NOMO-1 treated with dmso at 0.1 percent for 144 hours (cell line): ENCODE data around the gene SLC22A1.
"Not testable (repeated sequence)": the region's sequence is repeated elsewhere in the genome, so short reads cannot be mapped to it uniquely, and the experiment has no call there.

Experiments used
- DNase-seq: peaks from one replicate; lab custom pipeline; 2025; ENCODE audit not compliant: unreplicated experiment; lab: John Stamatoyannopoulos, UW

The SLC22A1 gene

GRCh38 chr6:160121981-160122380, 366 bp downstream of the SLC22A1 start:
- no peak for DNase-seq

GRCh38 chr6:160122744-160123143, 1.1 kb downstream of the SLC22A1 start:
- DNase-seq: no peak

GRCh38 chr6:160124007-160124406, 2.4 kb downstream of the SLC22A1 start:
- no peak for DNase-seq

GRCh38 chr6:160124605-160125004, 3.0 kb downstream of the SLC22A1 start:
- no peak for DNase-seq

GRCh38 chr6:160125105-160125504, 3.5 kb downstream of the SLC22A1 start:
- not testable (repeated sequence) for DNase-seq

- DNase-seq: no peak
Measured at GRCh38 chr6:160127270-160128124, 5.9 kb downstream of the SLC22A1 start.

- no peak for DNase-seq
Measured at GRCh38 chr6:160128125-160128683, 6.6 kb downstream of the SLC22A1 start.

- no peak for DNase-seq
Measured at GRCh38 chr6:160128879-160129516, 7.4 kb downstream of the SLC22A1 start.

- no peak for DNase-seq
Measured at GRCh38 chr6:160129881-160130615, 8.4 kb downstream of the SLC22A1 start.

GRCh38 chr6:160130729-160131484, 9.3 kb downstream of the SLC22A1 start:
- no peak for DNase-seq

- DNase-seq: no peak
Measured at GRCh38 chr6:160131636-160132296, 10.2 kb downstream of the SLC22A1 start.

- no peak for DNase-seq
Measured at GRCh38 chr6:160132297-160132637, 10.7 kb downstream of the SLC22A1 start.

- DNase-seq: no peak
Measured at GRCh38 chr6:160132776-160133338, 11.2 kb downstream of the SLC22A1 start.

GRCh38 chr6:160133441-160134336, 12.1 kb downstream of the SLC22A1 start:
- DNase-seq: no peak

- not testable (repeated sequence) for DNase-seq
Measured at GRCh38 chr6:160134337-160134751, 12.7 kb downstream of the SLC22A1 start.

- DNase-seq: no peak
Measured at GRCh38 chr6:160134779-160135547, 13.3 kb downstream of the SLC22A1 start.

GRCh38 chr6:160135907-160136655, 14.5 kb downstream of the SLC22A1 start:
- DNase-seq: no peak
